Karpas-422 (cell line): ENCODE measurements around the gene POLR2J3. TPM values are rescaled to one million over a fixed set of nuclear protein-coding genes. Genes with fewer than 3 reads are reported as not detected.
"Not testable (repeated sequence)": the region's sequence is repeated elsewhere in the genome, so short reads cannot be mapped to it uniquely, and the experiment has no call there.

Experiments
- DNase-seq: peaks from one replicate; pipeline ENCODE4 v3.0.0-alpha.2; 2015
- H2AFZ ChIP-seq: fragments of 200-600 bp; sonication (generic); 2 replicates; pipeline ENCODE4 v1.6.1; 2014; ENCODE audit warnings: antibody characterized with exemption, low read length, mixed read lengths
- H3K27ac ChIP-seq: fragments of 200-600 bp; sonication (generic); 2 replicates; pipeline ENCODE4 v1.5.1; 2014; ENCODE audit warnings: mild to moderate bottlenecking, low read length, moderate library complexity
- H3K27me3 ChIP-seq: fragments of 200-600 bp; sonication (generic); 2 replicates; pipeline ENCODE4 v1.6.1; 2014; ENCODE audit warnings: low read length, mixed read lengths
- H3K36me3 ChIP-seq: fragments of 200-600 bp; sonication (generic); 2 replicates; pipeline ENCODE4 v1.6.1; 2014; ENCODE audit warnings: low read length, mixed read lengths; ENCODE audit not compliant: insufficient read depth
- H3K4me1 ChIP-seq: fragments of 200-600 bp; sonication (generic); 2 replicates; pipeline ENCODE4 v1.6.1; 2014; ENCODE audit warnings: mild to moderate bottlenecking, low read length, mixed read lengths
- H3K4me2 ChIP-seq: fragments of 200-600 bp; sonication (generic); 2 replicates; pipeline ENCODE4 v1.6.1; 2014; ENCODE audit warnings: low read length, low read depth, mild to moderate bottlenecking; ENCODE audit not compliant: poor library complexity, severe bottlenecking
- H3K4me3 ChIP-seq: fragments of 200-600 bp; sonication (generic); 2 replicates; pipeline ENCODE4 v1.5.1; 2014; ENCODE audit warnings: mild to moderate bottlenecking, antibody characterized with exemption, low read length, mixed read lengths
- H3K79me2 ChIP-seq: fragments of 200-600 bp; sonication (generic); 2 replicates; pipeline ENCODE4 v1.6.1; 2014; ENCODE audit warnings: mild to moderate bottlenecking, low read length, mixed read lengths
- H3K9ac ChIP-seq: fragments of 200-600 bp; sonication (generic); 2 replicates; pipeline ENCODE4 v1.6.0; 2014; ENCODE audit warnings: low read length
- H3K9me2 ChIP-seq: fragments of 200-600 bp; sonication (generic), shearing (Covaris generic); replicated peaks from 2 replicates; pipeline ENCODE4 v1.6.0; 2014; ENCODE audit warnings: mild to moderate bottlenecking, low read length, moderate library complexity; ENCODE audit not compliant: insufficient read depth
- H3K9me3 ChIP-seq: fragments of 300-700, 200-600 bp; sonication (generic); 2 replicates; pipeline ENCODE4 v1.6.1; 2014; ENCODE audit warnings: low read length, mixed read lengths
- H4K20me1 ChIP-seq: fragments of 200-600 bp; sonication (generic); 2 replicates; pipeline ENCODE4 v1.6.1; 2014; ENCODE audit warnings: mild to moderate bottlenecking, antibody characterized with exemption, low read length, low read depth; ENCODE audit not compliant: insufficient read depth
- total RNA-seq: library from RNA; depleted of rRNA; stranded (reverse); fragments of >200 nt; shearing (Covaris generic); gene quantifications from 2 replicates; pipeline ENCODE4 v1.2.3, GENCODE V29; 2014; ENCODE audit warnings: low replicate concordance

The POLR2J3 gene
- total RNA-seq, 1 experiment from 2014 or later = 45.5 TPM

GRCh38 chr7:102596036-102596435 is 23.7 kb upstream of the POLR2J3 start:
- H3K27me3 ChIP-seq, H3K9me2 ChIP-seq, H3K36me3 ChIP-seq, H3K9me3 ChIP-seq, H4K20me1 ChIP-seq, H2AFZ ChIP-seq, H3K79me2 ChIP-seq, H3K4me3 ChIP-seq, H3K9ac ChIP-seq, H3K4me1 ChIP-seq, H3K27ac ChIP-seq, H3K4me2 ChIP-seq: not testable (repeated sequence)
- peak; percentile 36 for DNase-seq

- not testable (repeated sequence) for H3K9ac ChIP-seq, H2AFZ ChIP-seq, DNase-seq, H3K9me3 ChIP-seq, H4K20me1 ChIP-seq, H3K27ac ChIP-seq, H3K4me2 ChIP-seq, H3K79me2 ChIP-seq, H3K36me3 ChIP-seq, H3K4me3 ChIP-seq, H3K9me2 ChIP-seq, H3K27me3 ChIP-seq, H3K4me1 ChIP-seq
These were observed 21.4 kb upstream of the POLR2J3 start for GRCh38 chr7:102593637-102594334.

GRCh38 chr7:102592477-102593019 is 20.2 kb upstream of the POLR2J3 start:
- not testable (repeated sequence) for H3K9ac ChIP-seq, H3K4me2 ChIP-seq, H2AFZ ChIP-seq, H3K4me1 ChIP-seq, H3K36me3 ChIP-seq, H4K20me1 ChIP-seq, H3K79me2 ChIP-seq, H3K4me3 ChIP-seq, H3K9me2 ChIP-seq, H3K27me3 ChIP-seq, H3K9me3 ChIP-seq, H3K27ac ChIP-seq, DNase-seq

GRCh38 chr7:102589857-102590256 is 17.5 kb upstream of the POLR2J3 start:
- H3K27ac ChIP-seq, H3K79me2 ChIP-seq, H3K4me1 ChIP-seq, H4K20me1 ChIP-seq, DNase-seq, H3K27me3 ChIP-seq, H3K4me3 ChIP-seq, H3K4me2 ChIP-seq, H2AFZ ChIP-seq, H3K9me2 ChIP-seq, H3K9ac ChIP-seq, H3K9me3 ChIP-seq, H3K36me3 ChIP-seq: not testable (repeated sequence)

- H3K27me3 ChIP-seq, H3K36me3 ChIP-seq, H3K27ac ChIP-seq, H2AFZ ChIP-seq, H3K9ac ChIP-seq, H3K4me3 ChIP-seq, H3K79me2 ChIP-seq, H3K9me2 ChIP-seq, H3K9me3 ChIP-seq, H3K4me2 ChIP-seq, H4K20me1 ChIP-seq, DNase-seq, H3K4me1 ChIP-seq: not testable (repeated sequence)
These were observed 11.1 kb upstream of the POLR2J3 start for GRCh38 chr7:102583495-102583894.

- H3K9me3 ChIP-seq, DNase-seq, H3K4me3 ChIP-seq: not testable (repeated sequence)
These were observed 9.3 kb upstream of the POLR2J3 start for GRCh38 chr7:102581722-102582121.

GRCh38 chr7:102578486-102578885 is 6.1 kb upstream of the POLR2J3 start:
- not testable (repeated sequence) for H3K27ac ChIP-seq, H3K4me2 ChIP-seq, H3K36me3 ChIP-seq, H3K9me2 ChIP-seq, H3K27me3 ChIP-seq, H3K9me3 ChIP-seq, H3K79me2 ChIP-seq, H3K4me1 ChIP-seq, H4K20me1 ChIP-seq, H3K9ac ChIP-seq, H2AFZ ChIP-seq, DNase-seq, H3K4me3 ChIP-seq

More at GRCh38 chr7:102581722-102582121, 9.3 kb upstream of the POLR2J3 start:
- H3K9me2 ChIP-seq, H3K4me1 ChIP-seq, H3K9ac ChIP-seq, H3K79me2 ChIP-seq, H4K20me1 ChIP-seq, H2AFZ ChIP-seq, H3K27ac ChIP-seq, H3K4me2 ChIP-seq, H3K36me3 ChIP-seq, H3K27me3 ChIP-seq: not testable (repeated sequence)

- not testable (repeated sequence) for H2AFZ ChIP-seq, H3K4me2 ChIP-seq, H3K9me3 ChIP-seq, H3K27me3 ChIP-seq, H3K9me2 ChIP-seq, H3K79me2 ChIP-seq, H4K20me1 ChIP-seq, H3K9ac ChIP-seq, DNase-seq, H3K27ac ChIP-seq, H3K4me1 ChIP-seq, H3K4me3 ChIP-seq, H3K36me3 ChIP-seq
These were observed 5.2 kb upstream of the POLR2J3 start for GRCh38 chr7:102577315-102578240.
